ENCODE measurements around the gene PARN.

PARN gene

DNA sequence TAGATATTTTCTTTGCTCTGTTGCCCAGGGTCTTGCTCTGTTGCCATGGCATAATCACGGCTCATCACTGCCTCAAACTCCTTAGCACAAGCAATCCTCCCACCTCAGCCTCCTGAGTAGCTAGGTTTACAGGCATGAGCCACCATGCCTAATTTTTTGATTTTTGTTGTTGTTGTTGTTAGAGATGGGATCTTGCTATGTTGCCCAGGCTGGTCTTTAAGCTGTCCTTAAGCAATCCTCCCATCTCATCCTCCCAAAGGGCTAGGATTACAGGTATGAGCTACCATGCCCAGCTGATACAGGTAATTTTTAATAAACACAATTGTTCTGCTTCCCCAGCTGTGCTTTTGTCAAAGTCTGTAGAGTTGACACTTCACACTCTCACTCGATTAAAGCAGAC lies 159.3 kb downstream of the PARN start:
- no peaks in the 10 kb centered on the region for H3K9me2 ChIP-seq (replicated peaks; ENCODE audit: control insufficient read depth, low read length)
- H3F3A ChIP-seq (ENCODE audit: control insufficient read depth, insufficient read depth), result 0 out of 2 replicates have a peak, but pooled peaks cover 6% of the 10 kb centered on the region
- H4K20me1 ChIP-seq (ENCODE audit: control insufficient read depth, insufficient read depth, low read depth, low read length), result no peaks in the 10 kb centered on the region
- peaks cover 3% of the 10 kb centered on the region; the same call in 1 of the 2 replicates for H3K9me3 ChIP-seq (ENCODE audit: control insufficient read depth, insufficient read depth, low read length)
- no peaks in the 10 kb centered on the region for H3K4me1 ChIP-seq (ENCODE audit: control insufficient read depth, low read length)
- no peak overlapping the region for H3K27ac ChIP-seq (ENCODE audit: low read depth, low read length)
- H3K27me3 ChIP-seq (ENCODE audit: control insufficient read depth, low read length), result no peaks in the 10 kb centered on the region
- peaks cover 20% of the 10 kb centered on the region; the same call in 1 of the 2 replicates for H3K79me2 ChIP-seq (ENCODE audit: control insufficient read depth, low read length)
- TF ChIP-seq EZH2phosphoT487 (IDR thresholded peaks at IDR 0.05; ENCODE audit: borderline replicate concordance, low read length), result no peak
- TF ChIP-seq CTCF (IDR thresholded peaks at IDR 0.05; ENCODE audit: low read depth, low read length, poor library complexity, severe bottlenecking), result no peak
- H3K4me3 ChIP-seq (ENCODE audit: low read length), result no peak overlapping the region
- H3K36me3 ChIP-seq (ENCODE audit: control insufficient read depth, low read length), result peaks cover 79% of the 10 kb centered on the region
- no peak overlapping the region for H3K4me2 ChIP-seq (ENCODE audit: low read length)

- Histone ChIP-seq H3K27ac (ENCODE audit: low read depth, low read length) (no peak overlapping the region), H3K9me3 (ENCODE audit: control insufficient read depth, insufficient read depth, low read length) (peaks cover 8% of the 10 kb centered on the region; the same call in 1 of the 2 replicates), H4K20me1 (ENCODE audit: control insufficient read depth, insufficient read depth, low read depth, low read length) (no peaks in the 10 kb centered on the region), H3K36me3 (ENCODE audit: control insufficient read depth, low read length) (peaks cover 75% of the 10 kb centered on the region), H3K4me3 (ENCODE audit: low read length) (no peak overlapping the region), H3F3A (ENCODE audit: control insufficient read depth, insufficient read depth) (no peaks in the 10 kb centered on the region), H3K4me2 (ENCODE audit: low read length) (no peak overlapping the region), H3K79me2 (ENCODE audit: control insufficient read depth, low read length) (peaks cover 20% of the 10 kb centered on the region; the same call in 1 of the 2 replicates), H3K27me3 (ENCODE audit: control insufficient read depth, low read length) (no peaks in the 10 kb centered on the region), H3K4me1 (ENCODE audit: control insufficient read depth, low read length) (no peaks in the 10 kb centered on the region), H3K9me2 (replicated peaks; ENCODE audit: control insufficient read depth, low read length) (no peaks in the 10 kb centered on the region)
- TF ChIP-seq CTCF (IDR thresholded peaks at IDR 0.05; ENCODE audit: low read depth, low read length, poor library complexity, severe bottlenecking) (no peak), EZH2phosphoT487 (IDR thresholded peaks at IDR 0.05; ENCODE audit: borderline replicate concordance, low read length) (no peak)
These were observed 164.3 kb downstream of the PARN start for GRCh38 chr16:14465799-14466198.

- H3K27me3 ChIP-seq (ENCODE audit: control insufficient read depth, low read length), result no peaks in the 10 kb centered on the region
- no peak for TF ChIP-seq EZH2phosphoT487 (IDR thresholded peaks at IDR 0.05; ENCODE audit: borderline replicate concordance, low read length)
- TF ChIP-seq CTCF (IDR thresholded peaks at IDR 0.05; ENCODE audit: low read depth, low read length, poor library complexity, severe bottlenecking), result no peak
These were observed 165.3 kb downstream of the PARN start for GRCh38 chr16:14464796-14465195.

More at GRCh38 chr16:14464796-14465195, 165.3 kb downstream of the PARN start:
- Histone ChIP-seq H3K4me1 (ENCODE audit: control insufficient read depth, low read length) (no peaks in the 10 kb centered on the region), H3K9me2 (replicated peaks; ENCODE audit: control insufficient read depth, low read length) (no peaks in the 10 kb centered on the region), H3K4me2 (ENCODE audit: low read length) (no peak overlapping the region), H3K36me3 (ENCODE audit: control insufficient read depth, low read length) (peaks cover 82% of the 10 kb centered on the region), H3F3A (ENCODE audit: control insufficient read depth, insufficient read depth) (no peaks in the 10 kb centered on the region), H3K79me2 (ENCODE audit: control insufficient read depth, low read length) (peaks cover 21% of the 10 kb centered on the region; the same call in 1 of the 2 replicates), H3K9me3 (ENCODE audit: control insufficient read depth, insufficient read depth, low read length) (peaks cover 8% of the 10 kb centered on the region; the same call in 1 of the 2 replicates), H4K20me1 (ENCODE audit: control insufficient read depth, insufficient read depth, low read depth, low read length) (no peaks in the 10 kb centered on the region), H3K27ac (ENCODE audit: low read depth, low read length) (no peak overlapping the region), H3K4me3 (ENCODE audit: low read length) (no peak overlapping the region)

All from DOHH2 (cell line).